Putamen (tissue), 1 donor: ENCODE measurements around the gene HPS4.
"Not testable (repeated sequence)": the region's sequence is repeated elsewhere in the genome, so short reads cannot be mapped to it uniquely, and the experiment has no call there.

ENCODE experiments used
- DNase-seq: peaks from one replicate; pipeline ENCODE4 v3.0.0-alpha.2; 2016; ENCODE audit warnings: low spot score

The HPS4 gene

DNA sequence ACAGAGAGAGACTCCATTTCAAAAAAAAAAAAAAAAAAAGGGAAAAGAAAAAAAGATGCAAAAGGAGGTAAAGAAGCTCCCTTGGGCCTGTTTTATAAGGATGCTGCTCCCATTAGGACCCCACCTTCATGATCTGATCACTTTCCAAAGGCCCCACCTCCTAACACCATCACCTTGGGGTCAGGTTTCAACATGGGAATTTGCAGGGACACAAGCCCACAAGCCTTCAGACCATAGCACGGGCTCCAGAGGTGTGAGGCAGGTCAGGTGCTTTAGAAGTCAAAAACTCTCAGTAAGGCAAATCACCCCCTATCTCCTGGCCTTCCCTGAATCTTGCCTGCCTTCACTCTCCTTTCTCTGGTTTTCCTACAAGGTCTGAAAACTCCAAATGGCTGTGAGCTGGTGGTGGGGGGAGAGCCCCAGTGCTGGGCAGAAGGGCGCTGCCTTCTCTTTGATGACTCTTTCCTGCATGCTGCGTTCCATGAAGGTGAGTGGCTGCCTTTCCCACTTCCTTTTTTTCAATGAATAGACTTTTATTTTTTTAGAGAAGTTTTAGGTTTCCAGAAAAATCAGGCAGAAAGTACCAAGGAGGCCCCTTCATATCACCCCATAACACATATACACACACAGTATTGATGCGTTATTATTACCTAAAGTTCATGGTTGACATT, 41.4 kb downstream of the HPS4 start:
- DNase-seq: no peak

- DNase-seq: no peak
Observed at GRCh38 chr22:26439559-26439958, 44.0 kb downstream of the HPS4 start.

GRCh38 chr22:26438776-26439175, 44.8 kb downstream of the HPS4 start:
- not testable (repeated sequence) for DNase-seq

- DNase-seq: no peak
Observed at GRCh38 chr22:26437694-26438392, 45.7 kb downstream of the HPS4 start.

DNA sequence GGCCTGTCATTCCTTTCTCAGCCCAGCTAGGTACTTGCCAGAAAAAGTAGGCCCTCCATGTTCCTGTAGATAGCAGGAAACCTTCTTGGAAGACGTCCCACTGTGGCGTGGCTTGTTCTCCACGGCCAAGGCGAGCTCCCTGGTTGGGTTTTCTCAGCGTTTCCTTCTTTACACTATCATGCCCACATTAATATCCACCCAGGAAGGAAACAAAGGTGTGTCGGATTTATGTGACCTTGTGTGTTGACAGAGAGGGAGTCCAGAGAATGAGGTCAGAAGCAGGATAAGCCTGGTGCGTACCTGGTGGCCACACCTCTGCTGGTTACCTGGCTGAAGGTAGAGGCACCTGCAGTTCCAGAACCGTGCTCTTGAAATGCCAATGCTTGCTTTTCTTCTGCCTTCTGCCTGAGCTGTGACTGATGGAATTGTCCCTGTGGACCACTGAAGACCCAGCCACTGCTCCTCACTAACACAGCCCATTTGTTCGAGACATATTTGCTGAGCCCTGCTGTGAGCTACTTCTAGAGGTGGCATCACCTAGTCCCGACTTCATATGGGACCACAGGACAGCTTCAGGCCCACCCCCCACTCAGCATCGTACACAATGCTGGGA, 46.6 kb downstream of the HPS4 start:
- no peak for DNase-seq

DNA sequence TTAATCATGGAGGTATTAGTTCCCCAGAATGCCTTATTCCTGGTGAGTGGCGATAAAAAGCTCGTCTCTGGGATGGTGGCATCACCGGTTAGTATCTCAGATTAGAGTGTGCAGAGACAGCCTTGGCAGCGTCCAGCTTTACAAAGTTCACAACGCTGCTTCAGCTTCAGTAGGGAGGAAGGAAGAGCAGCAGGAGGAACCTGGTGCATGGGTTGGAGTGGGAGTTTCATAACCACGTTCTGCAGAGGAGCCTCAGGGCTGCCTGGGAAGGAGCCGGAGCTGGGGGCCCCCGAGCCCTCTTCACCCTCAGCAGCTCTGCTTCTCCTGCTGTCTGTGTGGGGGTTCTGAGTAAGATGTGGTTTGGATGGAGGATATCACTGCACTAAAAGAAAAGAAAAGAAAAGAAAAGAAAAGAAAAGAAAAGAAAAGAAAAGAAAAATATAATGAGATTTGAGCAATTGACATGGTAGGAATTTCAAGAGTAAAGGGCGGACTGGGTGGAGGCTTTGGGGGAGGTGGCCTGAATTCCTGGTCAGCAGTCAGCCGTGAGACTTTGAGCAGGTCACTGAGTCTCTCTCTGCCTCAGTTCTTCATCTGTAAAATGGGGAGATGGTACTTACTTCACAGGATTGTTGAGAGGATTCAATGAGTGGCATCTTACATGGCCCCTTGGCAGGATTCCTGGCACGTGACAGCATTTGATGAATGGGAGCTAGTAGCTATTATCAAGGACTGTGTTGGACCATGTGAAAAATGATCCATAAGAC, 48.1 kb downstream of the HPS4 start:
- no peak for DNase-seq

GRCh38 chr22:26433805-26434204, 49.8 kb downstream of the HPS4 start:
- no peak for DNase-seq

DNA sequence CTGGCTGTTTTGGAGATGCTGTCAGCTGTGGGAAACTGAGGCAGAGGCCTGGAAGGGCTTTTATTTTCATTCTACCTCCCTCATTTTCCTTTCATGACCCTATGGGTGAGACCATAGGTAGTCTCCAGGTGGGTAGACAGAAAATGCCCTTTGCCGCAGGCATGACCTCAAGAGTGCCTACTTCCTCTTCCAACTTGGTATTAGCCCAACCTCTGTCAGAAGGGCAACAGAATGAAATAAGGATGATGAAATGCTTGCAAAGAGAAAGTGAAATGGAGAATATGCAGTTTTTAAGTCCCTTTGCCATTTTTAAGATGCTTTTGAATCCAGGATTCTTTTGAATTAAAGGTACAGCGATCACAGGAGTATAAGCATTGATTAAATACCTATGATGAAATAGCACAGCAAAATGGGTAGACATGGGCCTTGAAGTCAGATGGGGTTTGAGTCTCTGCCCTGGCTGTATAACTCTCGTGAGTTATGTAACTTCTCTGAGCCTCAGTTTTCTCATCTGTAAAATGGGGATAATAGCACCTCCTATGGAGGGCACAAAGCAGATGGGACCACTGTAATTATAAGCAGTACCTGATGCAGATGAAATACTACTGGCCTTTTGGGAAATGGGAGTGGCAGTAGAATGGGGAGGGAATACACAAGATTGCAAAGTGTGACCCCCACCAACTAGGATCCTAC, 50.8 kb downstream of the HPS4 start:
- no peak for DNase-seq

GRCh38 chr22:26431261-26431995, 52.2 kb downstream of the HPS4 start:
- no peak for DNase-seq

GRCh38 chr22:26430600-26430999, 53.0 kb downstream of the HPS4 start:
- no peak for DNase-seq

DNA sequence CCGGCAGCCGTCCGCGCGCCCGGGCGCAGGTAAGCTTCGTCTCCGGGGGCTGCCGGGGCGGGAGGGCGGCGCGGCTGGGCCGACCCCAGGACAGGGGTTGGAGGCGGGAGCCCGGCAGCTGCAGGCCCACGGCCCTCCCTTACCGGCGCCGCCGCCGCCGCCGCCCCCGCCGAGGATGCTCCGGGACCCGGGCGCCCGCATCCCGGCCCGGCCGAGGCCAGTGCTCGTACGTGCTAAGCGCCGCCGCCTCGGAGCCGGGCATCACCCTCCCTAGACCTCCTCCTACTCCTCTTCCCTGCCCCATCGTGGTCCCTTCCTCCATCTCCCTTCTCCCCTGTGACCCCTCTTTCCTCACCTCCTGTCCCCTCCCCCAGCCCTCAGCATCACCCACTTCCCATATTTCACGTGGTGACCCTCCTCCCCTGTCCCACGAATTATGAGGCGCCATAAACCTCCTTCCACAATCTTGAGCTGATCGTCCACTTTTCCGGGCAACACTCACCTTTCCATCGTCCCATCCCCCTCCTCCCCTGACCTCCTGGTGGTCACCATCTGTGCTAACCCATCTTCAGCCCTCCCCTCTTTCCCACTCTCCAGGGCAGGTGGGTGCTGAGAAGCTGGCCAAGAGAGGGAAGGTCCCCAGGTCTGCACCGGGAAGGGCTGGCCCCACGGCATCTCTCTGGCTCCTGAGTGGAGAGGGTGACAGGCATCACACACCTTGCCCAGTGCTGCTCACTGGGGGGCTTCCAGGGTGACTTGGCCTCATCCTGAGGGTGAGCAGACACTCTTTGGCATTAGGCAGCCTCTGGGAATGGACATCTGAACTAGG, 53.9 kb downstream of the HPS4 start:
- DNase-seq: no peak

- peak; percentile 70 for DNase-seq
Observed at GRCh38 chr22:26428515-26429457, 54.8 kb downstream of the HPS4 start, which contains the start of gene ASPHD2. TSS of gene ASPHD2 (plus strand) at chr22:26429260. CDS start at chr22:26433616, 4,356 bp downstream.

GRCh38 chr22:26426924-26427323, 56.7 kb downstream of the HPS4 start:
- DNase-seq: no peak

- DNase-seq: no peak
Observed at GRCh38 chr22:26418620-26419019, 65.0 kb downstream of the HPS4 start.

- no peak for DNase-seq
Observed at GRCh38 chr22:26417406-26417805, 66.2 kb downstream of the HPS4 start.

DNA sequence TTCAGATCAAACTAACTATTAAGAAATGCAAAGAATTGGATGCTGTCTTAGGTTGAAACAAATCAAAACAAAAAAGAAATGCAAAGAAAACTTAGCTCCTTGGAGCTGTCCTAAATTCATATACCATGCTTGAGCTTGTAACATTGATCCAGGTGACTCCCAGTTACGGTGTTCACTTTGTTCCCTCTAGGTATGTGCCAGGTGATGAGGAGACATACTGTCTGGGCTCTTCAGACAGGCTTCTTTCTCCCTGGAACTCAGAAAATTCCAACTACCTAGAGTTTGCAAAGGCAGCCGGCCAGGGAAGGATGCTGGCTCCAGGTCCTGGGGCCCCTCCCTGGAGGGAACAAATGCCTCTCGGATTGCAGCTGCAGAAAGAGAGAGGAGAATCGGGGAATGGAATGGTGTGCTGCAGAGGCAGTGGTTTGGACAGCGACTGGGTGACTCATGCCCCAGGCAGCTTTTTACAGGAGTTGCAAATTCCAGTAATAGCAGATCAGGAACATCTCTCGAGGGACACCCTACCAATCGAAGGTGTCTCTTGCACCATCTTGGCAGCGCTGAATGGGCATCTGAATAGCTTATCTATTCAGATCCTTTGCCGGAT, 66.8 kb downstream of the HPS4 start:
- DNase-seq: no peak

DNA sequence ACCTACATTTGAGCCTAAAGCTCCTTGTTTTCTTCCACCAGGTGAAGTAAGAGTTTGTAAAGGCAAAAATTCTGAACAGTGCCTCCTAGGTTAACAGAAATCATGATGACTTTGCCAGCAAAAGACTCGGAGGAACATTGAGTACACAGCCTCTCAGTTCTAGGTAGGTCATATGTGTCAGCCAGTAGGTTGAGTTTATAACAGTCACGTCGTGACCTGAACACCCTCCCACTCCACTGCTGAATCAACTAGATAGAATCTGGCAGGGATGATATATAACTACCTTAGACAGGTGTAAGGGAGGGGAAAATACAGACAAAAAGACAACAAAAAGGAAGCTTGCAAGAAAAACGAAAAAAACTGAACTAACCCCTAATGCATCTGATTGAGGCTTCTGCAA, 67.3 kb downstream of the HPS4 start:
- DNase-seq: peak; percentile 83

- no peak for DNase-seq
Observed at GRCh38 chr22:26414347-26414746, 69.2 kb downstream of the HPS4 start.

DNA sequence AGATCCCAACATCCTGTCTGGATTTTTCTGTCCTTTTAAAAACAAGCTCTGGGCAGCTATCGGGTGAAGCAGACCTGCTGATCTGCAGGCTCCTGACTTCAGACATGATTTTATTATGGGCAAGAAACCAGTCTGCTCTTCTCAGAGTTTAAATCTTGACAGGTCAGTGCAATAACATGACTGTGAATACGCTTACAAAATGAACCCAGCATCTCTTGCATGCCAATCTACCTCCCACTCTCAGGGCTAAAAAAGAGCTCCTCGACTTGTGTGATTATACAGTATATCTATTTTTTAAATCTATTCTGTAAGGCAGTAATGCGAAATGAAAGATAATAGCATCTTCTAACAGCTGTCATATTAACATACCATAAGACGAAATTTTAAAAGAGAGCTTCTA, 73.2 kb downstream of the HPS4 start:
- DNase-seq: no peak
